GM18526 (cell line): ENCODE results near the gene NXT1.

Experiments used
- POLR2A ChIP-seq: IDR thresholded peaks from 3 replicates; pipeline ENCODE4 v1.6.1; 2011; ENCODE audit not compliant: insufficient read length; ENCODE audit errors: extremely low read depth

NXT1 gene

DNA sequence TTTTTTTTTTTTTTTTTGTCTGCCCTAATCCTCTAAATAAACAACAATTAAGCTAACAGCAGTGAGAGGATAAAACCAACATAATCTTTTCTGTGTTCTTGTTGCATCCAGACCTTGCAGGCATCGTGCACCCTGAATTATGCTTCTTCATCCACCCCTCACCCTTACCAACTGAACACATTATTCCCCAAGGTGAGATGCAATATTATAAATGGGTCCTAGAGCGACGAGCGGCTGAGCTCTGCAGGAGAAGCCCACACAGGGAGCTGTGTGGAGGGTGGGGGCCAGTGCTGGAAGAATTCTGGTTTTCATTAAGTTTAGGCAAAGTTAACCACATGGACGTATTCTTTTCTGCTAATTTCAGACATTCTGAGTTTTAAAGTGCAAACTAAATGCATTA, 32.2 kb upstream of the NXT1 start:
- TF ChIP-seq POLR2A = no peak

DNA sequence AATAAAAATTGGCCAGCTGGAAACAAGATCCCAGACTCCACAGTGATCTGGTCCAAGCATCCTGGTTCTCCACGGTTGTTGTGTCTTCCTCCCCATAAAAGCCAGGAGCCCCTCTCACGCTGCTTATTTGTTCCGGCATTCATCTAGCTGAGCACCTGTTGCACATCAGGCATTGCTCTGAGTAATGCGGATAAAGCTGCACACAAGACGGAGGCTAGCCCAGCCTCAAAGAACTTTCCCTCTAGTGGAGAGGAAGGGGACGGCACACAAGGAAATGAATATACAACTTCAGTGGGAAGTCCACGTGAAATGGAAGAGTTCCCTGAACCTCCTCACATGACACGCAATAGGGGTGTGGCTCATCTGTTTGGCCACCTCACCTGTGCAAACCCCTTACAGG, 30.3 kb upstream of the NXT1 start:
- TF ChIP-seq POLR2A = no peak

DNA sequence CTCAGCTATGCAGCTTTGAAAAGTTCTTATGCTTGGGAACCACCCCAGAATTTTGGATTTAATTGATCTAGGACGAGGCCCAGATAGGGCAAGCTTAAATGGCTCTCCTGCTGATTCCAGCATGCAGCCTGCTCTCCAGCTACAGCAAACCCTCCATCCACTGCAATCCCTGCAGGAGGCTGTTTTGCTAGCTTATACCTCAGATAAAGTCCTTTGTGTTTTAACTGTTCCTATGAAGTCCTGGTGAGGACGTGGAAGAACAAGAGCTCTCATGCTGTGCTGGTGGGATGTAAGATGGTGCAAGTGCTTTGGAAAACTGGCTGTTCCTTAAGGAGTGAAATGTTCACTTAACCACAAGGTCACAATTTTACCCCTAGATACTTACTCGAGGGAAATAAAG, 25.5 kb upstream of the NXT1 start:
- TF ChIP-seq POLR2A = no peak

DNA sequence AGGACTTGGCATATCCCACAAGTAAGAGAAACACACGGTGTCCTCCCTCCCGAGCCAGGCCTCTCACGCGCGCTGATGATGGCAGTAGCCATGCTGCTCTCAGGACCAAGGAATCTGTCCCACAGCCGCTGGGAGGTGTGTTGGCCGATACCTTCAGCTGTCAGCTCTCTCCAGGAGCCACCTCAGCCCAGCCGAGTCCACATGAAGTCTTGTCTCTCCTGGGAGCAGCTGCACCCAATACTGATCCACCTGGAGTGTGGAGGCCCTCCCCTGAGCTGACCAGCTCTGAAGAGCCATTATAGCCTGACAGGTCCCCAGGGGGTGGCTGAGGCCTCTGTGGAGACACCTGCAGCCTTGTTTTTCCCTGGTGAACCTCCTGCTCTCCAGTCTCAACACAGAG, 23.8 kb upstream of the NXT1 start:
- no peak for TF ChIP-seq POLR2A

DNA sequence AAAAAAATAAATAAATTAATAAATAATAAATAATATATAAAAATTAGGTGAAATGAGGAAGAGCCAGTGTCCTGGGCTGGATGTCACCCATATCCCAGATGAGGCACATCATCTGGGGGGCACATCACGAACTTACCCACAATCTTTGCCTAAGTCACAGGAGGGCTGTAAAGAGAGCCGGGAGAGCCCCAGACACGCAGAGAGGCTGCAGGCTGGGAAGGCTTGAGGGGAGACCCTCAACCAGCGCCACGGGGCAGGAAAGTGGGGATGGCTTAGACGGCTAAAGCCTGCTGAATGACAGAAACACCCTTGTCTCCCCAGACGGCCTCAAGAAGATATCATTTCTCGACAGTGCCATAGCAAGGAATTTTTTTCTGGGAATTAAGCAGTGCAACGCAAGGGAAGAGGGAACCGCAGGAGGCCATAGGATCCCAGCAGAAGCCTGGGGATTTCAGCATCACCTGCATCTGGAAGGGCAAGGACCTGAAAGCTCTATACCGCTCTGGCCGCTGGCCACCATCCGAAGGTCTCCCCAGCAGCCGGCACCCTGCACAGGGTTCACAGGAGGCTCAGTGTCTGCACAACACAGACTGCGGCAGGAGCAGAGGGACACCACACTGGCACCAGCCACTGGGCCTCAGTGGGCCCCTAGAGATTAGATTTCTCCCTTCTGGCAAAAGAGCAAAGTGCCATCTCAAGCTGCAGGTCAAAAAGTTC, 22.8 kb upstream of the NXT1 start:
- TF ChIP-seq POLR2A = no peak

DNA sequence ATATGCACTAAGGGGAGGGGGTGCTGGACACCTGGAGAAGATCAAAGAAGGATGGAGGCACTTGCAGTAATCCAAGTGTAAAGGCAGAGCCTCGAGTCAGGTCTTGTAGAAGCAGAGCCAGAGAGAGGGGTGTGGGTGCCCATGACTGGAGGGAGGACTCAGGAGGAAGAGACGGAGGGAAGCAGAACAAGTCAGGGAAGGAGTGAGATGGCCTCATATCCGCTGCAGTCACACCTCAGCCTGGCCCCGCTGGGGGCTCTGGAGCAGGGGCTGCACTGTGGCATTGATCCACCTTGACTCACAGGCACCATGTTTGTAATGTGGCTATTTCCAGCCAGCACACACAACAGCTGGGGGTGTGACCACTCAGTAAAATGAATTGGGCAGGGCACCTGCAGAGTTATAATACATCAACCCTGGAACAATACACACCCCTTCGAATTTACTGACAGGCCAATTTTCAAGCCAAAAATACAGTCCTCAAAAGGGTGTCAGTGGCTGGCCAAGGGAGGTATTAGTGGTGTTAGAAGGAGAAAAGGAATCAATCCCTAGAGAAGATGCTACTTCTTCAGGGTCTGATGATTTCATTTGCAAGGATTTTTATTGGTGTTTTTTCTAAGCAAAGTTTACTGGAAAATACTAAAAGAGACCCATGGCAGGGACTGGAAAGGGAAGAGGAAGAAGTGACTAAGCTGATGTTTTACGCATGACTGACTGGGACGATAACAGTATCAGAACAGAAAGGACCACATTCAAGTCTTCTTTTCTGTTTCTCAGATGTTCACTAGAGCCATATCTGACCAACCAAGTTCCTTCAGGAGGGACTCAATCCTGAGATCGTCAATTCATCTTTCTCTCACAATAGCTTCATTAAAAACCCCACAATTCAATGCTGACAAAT, 18.9 kb upstream of the NXT1 start:
- TF ChIP-seq POLR2A = no peak

DNA sequence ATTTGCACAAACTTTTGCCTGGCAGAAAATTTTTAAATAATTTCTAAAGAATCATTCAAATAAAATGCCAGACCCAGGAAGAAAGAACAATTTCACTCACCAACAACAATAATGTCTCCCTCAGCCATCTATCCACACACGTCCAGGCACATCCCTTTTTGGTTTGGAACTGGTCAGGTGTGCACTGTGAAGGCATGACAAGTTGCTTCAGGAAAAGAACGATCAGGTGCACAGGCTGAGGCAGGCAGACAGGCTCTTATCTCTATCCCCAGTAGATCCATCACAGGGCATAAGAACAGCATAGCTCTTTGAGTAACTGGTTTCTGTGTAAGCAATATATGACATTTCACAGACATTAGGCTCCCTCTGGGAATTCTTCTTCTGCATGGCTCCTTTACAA, 18.1 kb upstream of the NXT1 start:
- no peak for TF ChIP-seq POLR2A

DNA sequence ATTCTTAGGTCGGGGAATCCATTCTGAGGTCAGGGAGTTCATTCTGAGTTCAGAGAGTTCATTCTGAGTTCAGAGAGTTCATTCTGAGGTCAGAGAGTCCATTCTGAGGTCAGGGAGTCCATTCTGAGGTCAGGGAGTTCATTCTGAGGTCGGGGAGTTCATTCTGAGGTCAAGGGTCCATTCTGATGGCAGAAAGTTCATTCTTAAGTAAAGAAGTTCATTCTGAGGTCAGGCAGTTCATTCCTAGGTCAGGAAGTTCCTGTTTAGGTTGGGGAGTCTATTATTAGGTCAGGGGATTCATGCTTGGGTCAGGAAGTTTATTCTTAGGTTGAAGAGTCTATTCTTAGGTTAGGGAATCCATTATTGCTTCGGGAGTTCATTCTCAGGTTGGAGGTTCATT, 16.5 kb upstream of the NXT1 start:
- TF ChIP-seq POLR2A = no peak

DNA sequence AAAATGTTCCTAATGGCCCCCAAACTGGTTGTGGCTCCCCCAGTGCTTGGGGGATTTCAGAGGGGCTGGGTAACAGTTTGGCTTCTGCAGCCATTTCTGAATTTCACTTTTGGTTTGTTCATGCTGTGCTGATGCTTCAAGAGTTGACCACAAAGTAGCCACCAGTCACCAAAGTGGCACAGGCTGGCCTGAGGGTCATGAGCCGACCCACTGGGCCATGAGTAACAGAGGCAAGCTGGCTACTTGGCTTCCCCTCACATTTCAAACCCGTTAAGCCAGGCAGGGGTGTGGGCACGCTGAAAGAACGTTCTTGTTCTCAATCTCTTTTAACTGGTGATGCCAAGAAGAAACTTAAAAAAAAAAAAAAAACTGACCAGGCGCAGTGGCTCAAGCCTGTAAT, 15.1 kb upstream of the NXT1 start:
- TF ChIP-seq POLR2A = no peak

DNA sequence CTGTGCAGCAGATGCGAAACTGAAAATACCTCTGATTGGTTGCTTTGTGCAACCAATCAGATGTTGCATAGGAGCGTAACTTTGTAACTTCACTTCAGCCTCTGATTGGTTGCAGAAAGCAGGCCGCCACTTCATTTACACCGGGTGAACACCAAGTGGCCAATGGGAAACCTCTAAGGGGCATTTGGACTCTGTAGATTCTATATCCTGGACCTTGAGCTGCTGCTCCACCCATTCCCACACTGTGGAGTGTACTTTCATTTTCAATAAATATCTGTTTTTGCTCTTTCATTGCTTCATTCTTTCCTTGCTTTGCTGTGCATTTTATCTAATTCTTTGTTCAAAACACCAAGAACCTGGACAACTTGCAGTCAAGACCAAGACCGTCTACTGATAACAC, 14.1 kb upstream of the NXT1 start:
- no peak for TF ChIP-seq POLR2A

DNA sequence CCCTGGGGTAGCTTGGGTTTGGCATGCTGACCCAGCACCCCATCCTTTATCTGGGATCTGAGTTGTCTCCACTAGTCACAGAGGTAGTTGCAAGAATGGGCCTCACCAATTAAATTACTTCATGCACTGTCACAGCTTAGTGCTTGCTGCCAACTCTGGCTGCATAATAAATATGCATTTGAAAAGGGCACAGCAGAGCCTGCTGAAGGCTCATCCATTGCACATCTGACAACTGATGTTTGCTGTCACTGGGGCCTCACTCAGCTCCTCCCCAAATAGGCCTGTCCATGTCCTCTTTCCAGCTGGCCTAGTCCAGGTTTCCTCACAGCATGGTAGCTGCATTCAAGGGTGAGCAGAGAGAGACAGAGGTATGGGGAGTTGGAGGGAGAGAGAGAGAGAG, 13.3 kb upstream of the NXT1 start:
- no peak for TF ChIP-seq POLR2A

DNA sequence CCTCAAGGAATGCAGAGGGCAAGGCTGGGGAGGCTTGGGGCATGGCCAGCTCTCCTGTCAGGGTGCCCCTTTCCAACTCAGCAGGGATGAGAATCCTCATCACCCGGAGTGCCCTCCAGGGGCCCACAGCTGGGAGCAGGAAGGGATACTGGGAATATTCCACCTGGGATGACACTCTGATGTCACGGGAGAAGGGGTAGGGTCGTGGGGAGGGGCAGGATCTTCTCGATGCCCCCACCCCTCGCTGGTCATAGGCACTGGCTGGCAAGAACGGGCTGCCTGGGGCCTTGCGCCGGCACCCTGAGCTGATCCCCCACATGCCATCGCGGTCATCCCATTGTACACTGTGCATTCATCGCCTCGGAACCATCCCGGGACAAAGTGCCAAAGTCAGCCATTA, 10.6 kb upstream of the NXT1 start:
- no peak for TF ChIP-seq POLR2A

DNA sequence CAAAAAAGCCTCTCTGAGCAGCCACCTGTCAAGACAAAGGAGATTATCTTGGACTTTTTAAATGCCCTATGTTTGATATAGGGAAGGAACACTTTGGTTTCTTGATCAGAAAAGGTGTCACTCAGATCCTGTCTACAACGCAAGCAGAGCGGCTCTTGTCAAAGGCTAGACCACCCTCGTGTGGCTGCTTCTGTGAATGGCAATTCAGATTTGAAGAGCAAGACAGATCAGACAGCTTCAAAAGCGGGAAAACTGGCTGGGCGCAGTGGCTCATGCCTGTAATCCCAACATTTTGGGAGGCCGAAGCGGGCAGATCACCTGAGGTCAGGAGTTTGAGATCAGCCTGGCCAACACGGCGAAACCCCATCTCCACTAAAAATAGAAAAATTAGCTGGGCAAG, 10.1 kb upstream of the NXT1 start:
- no peak for TF ChIP-seq POLR2A

DNA sequence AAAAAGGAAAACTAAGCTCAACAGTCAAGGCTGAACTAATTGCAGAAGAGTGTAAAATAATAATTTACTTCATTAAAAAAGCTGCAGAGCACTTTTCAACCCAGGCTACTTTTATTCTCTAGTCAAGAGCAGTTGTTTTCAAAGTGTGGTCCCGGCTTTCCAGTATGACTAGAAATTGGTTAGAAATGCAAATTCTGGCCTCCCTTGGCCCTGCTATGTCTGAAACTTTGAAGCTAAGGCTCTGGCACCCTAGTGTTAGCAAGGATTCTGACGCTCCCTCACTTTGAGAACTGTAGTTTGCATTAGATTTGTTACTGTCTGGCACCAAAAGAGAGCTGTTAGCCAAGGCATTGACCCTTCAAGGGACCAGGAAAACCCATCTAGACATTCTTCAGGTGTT, 9.5 kb upstream of the NXT1 start:
- no peak for TF ChIP-seq POLR2A

DNA sequence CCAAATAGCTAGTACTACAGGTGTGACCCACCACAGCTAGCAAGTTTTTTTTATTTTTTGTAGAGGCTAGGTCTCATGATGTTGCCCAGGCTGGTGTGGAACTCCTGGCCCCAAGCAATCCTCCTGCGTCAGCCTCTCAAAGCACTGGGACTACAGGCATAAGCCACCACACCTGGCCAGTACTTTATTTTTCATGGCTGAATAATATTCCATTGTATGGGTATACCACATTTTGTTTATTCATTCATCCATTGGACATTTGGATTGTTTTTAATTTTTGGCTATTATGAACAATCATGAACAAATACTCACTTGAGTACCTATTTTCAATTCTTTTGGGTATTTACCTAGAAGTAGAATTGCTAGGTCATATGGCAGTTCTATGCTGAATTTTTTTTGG, 7.0 kb upstream of the NXT1 start:
- no peak for TF ChIP-seq POLR2A

DNA sequence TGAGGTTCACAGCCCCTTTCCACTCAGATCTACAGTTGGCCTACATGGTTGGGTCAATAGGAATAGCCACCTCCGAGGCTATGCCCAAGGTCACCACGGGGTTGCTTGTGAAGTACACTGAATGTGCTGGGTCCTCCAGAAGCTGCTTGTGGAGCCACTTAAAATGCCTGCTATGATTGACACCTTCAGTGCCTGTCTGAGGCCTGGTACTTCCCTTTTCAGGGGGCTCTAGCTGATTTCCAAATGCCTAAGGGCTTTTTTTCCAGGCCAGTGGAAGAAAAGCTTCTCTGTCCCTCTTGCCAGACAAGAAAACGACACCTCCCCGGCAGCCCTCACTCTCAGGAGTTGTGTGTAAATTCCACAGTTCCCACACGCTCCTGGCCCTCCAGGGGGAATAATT, 6.3 kb upstream of the NXT1 start:
- TF ChIP-seq POLR2A = no peak

DNA sequence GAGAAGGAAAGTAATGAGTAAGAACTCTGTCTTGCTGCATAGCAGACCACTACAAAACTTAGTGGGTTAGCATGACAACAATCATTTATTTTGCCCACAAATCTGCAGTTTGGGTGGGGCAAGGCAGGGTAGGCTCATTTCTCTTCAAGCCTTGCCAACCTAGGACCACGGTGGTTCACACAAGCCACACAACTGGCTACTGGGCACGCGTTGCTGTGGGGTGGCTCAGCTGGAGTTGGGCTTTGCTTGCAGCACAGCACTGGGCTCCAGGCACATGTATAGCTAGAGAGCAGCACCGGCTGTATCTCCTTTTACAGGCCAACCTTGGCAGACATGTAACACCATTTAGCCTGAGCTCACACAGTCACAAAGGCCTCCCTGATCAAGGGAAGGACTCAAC, 4.6 kb upstream of the NXT1 start:
- TF ChIP-seq POLR2A = no peak

DNA sequence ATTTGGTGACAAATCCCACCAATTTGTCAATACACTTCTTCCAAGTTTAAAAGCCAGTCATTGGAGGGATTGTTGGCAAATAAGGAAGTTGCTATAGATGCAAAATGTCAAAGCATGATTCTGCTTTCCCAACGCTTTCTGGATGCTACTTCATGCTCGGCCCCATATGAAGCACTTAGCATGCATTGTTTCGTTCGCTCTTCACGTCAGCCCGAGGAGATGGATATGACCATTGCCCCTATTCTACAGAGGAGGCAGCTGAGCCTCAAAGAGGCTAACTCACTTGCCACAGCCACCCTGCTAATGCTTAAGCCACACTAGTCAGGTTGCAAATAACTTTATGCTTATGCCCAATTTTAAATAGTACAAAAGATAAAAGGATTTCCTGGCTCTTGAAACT, 2.8 kb upstream of the NXT1 start:
- no peak for TF ChIP-seq POLR2A
